KOPT-K1 (cell line): ENCODE data around the gene RAB3A.

ENCODE experiments used
- H3K27ac ChIP-seq: fragments of 200-600 bp; sonication (generic); 2 replicates; pipeline ENCODE4 v1.5.1; 2016; ENCODE audit warnings: antibody characterized with exemption, mild to moderate bottlenecking, low read depth, low read length; ENCODE audit not compliant: poor library complexity, severe bottlenecking
- H3K36me3 ChIP-seq: fragments of 200-600 bp; sonication (generic); 2 replicates; pipeline ENCODE4 v1.5.1; 2017; ENCODE audit warnings: antibody characterized with exemption, mild to moderate bottlenecking, low read length, moderate library complexity; ENCODE audit not compliant: insufficient read depth
- H3K9me3 ChIP-seq: fragments of 200-600 bp; sonication (generic); 2 replicates; pipeline ENCODE4 v1.5.1; 2017; ENCODE audit warnings: antibody characterized with exemption, low read length, mild to moderate bottlenecking; ENCODE audit not compliant: insufficient read depth, poor library complexity, severe bottlenecking

RAB3A gene

GRCh38 chr19:18227781-18228271 lies 24.0 kb upstream of the RAB3A start:
- Histone ChIP-seq H3K27ac (no peak overlapping the region), H3K36me3 (no peaks in the 10 kb centered on the region), H3K9me3 (no peaks in the 10 kb centered on the region)

GRCh38 chr19:18226956-18227780 lies 23.3 kb upstream of the RAB3A start:
- H3K9me3 ChIP-seq, result no peaks in the 10 kb centered on the region
- no peak overlapping the region for H3K27ac ChIP-seq

GRCh38 chr19:18225702-18226468 lies 22.0 kb upstream of the RAB3A start, which contains the start of gene PDE4C:
Gene PDE4C, minus strand, starts transcription at chr19:18226438. Its CDS starts 23 bp downstream, at chr19:18226415.
- H3K27ac ChIP-seq, result no peak within 1 kb of the TSS
- no peaks in the 10 kb centered on the region for H3K36me3 ChIP-seq
- no peaks in the 10 kb centered on the region for H3K9me3 ChIP-seq

More at GRCh38 chr19:18226956-18227780, 23.3 kb upstream of the RAB3A start:
- H3K36me3 ChIP-seq, result no peaks in the 10 kb centered on the region

- Histone ChIP-seq H3K9me3 (no peaks in the 10 kb centered on the region), H3K36me3 (no peaks in the 10 kb centered on the region), H3K27ac (no peak overlapping the region)
These were observed 21.5 kb upstream of the RAB3A start for GRCh38 chr19:18225355-18225701.

GRCh38 chr19:18224525-18225354 lies 20.9 kb upstream of the RAB3A start:
- no peaks in the 10 kb centered on the region for H3K9me3 ChIP-seq
- no peaks in the 10 kb centered on the region for H3K36me3 ChIP-seq
- H3K27ac ChIP-seq, result no peak overlapping the region

GRCh38 chr19:18223860-18224524 lies 20.1 kb upstream of the RAB3A start:
- Histone ChIP-seq H3K27ac (no peak overlapping the region), H3K36me3 (no peaks in the 10 kb centered on the region), H3K9me3 (no peaks in the 10 kb centered on the region)

- H3K36me3 ChIP-seq, result no peaks in the 10 kb centered on the region
- H3K9me3 ChIP-seq, result no peaks in the 10 kb centered on the region
- H3K27ac ChIP-seq, result no peak overlapping the region
These were observed 18.2 kb upstream of the RAB3A start for GRCh38 chr19:18221815-18222725.

- H3K36me3 ChIP-seq, result no peaks in the 10 kb centered on the region
- H3K27ac ChIP-seq, result no peak overlapping the region
- no peaks in the 10 kb centered on the region for H3K9me3 ChIP-seq
These were observed 16.9 kb upstream of the RAB3A start for GRCh38 chr19:18220632-18221275.

- Histone ChIP-seq H3K9me3 (no peaks in the 10 kb centered on the region), H3K36me3 (no peaks in the 10 kb centered on the region)
These were observed 16.2 kb upstream of the RAB3A start for GRCh38 chr19:18219911-18220631.

GRCh38 chr19:18218600-18218999 lies 14.8 kb upstream of the RAB3A start:
- H3K27ac ChIP-seq, result no peak overlapping the region
- H3K36me3 ChIP-seq, result no peaks in the 10 kb centered on the region
- H3K9me3 ChIP-seq, result no peaks in the 10 kb centered on the region

More at GRCh38 chr19:18219911-18220631, 16.2 kb upstream of the RAB3A start:
- H3K27ac ChIP-seq, result no peak overlapping the region

GRCh38 chr19:18218159-18218558 lies 14.3 kb upstream of the RAB3A start:
- H3K27ac ChIP-seq, result no peak overlapping the region
- H3K36me3 ChIP-seq, result no peaks in the 10 kb centered on the region
- no peaks in the 10 kb centered on the region for H3K9me3 ChIP-seq

- no peaks in the 10 kb centered on the region for H3K9me3 ChIP-seq
- H3K27ac ChIP-seq, result no peak overlapping the region
- no peaks in the 10 kb centered on the region for H3K36me3 ChIP-seq
These were observed 12.9 kb upstream of the RAB3A start for GRCh38 chr19:18216789-18217188.
